GM12801 (cell line): ENCODE data around the gene MED14.

Source experiments
- TF ChIP-seq, protein P1 (sequence below): IDR thresholded peaks from one replicate; pipeline ENCODE4 v1.5.1; 2011; ENCODE audit warnings: control low read depth; ENCODE audit not compliant: insufficient read length; ENCODE audit errors: extremely low read depth

The MED14 gene

GRCh38 chrX:40722930-40723329 is 12.4 kb downstream of the MED14 start:
- TF ChIP-seq, protein P1, sequence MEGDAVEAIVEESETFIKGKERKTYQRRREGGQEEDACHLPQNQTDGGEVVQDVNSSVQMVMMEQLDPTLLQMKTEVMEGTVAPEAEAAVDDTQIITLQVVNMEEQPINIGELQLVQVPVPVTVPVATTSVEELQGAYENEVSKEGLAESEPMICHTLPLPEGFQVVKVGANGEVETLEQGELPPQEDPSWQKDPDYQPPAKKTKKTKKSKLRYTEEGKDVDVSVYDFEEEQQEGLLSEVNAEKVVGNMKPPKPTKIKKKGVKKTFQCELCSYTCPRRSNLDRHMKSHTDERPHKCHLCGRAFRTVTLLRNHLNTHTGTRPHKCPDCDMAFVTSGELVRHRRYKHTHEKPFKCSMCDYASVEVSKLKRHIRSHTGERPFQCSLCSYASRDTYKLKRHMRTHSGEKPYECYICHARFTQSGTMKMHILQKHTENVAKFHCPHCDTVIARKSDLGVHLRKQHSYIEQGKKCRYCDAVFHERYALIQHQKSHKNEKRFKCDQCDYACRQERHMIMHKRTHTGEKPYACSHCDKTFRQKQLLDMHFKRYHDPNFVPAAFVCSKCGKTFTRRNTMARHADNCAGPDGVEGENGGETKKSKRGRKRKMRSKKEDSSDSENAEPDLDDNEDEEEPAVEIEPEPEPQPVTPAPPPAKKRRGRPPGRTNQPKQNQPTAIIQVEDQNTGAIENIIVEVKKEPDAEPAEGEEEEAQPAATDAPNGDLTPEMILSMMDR: no peak

GRCh38 chrX:40721489-40722106 is 13.7 kb downstream of the MED14 start:
- TF ChIP-seq, protein P1: no peak

DNA sequence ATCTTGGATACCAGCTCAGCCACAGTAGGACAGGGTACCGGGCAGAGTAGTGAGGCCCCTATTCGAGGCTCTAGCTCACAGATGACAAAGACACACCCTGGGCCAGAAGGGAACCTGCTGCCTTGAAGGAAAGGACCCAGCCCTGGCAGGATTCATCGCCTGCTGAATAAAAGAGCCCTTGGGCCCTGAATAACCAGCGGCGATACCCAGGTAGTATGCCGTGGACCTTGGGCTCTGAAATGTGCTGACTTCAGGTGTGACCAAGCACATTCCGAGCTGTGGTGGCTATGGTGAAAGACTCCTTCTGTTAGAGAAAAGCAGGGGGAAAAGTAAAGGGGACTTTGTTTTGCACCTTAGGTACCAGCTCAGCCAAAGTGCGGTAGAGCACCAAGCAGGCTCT is 14.6 kb downstream of the MED14 start:
- TF ChIP-seq, protein P1: no peak

- TF ChIP-seq, protein P1: no peak
Observed at GRCh38 chrX:40720339-40720738, 15.0 kb downstream of the MED14 start.

GRCh38 chrX:40719731-40720130 is 15.6 kb downstream of the MED14 start:
- TF ChIP-seq, protein P1: no peak

DNA sequence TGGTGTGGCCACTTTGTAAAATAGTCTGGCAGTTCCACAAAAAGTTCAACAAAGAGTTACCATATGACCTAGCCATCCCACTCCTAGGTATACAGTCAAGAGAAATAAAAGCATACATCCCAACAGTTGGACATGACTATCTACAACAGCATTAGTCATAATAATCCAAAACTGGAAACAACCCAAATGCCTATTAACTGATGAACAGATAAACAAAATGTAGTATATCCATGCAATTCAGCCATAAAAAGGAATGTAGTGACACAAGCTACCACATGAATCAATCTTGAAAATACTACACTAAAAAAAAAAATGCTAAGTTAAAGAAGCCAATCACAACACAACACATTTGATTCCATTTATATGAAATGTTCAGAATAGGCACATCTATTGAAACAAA is 16.1 kb downstream of the MED14 start:
- TF ChIP-seq, protein P1: no peak

DNA sequence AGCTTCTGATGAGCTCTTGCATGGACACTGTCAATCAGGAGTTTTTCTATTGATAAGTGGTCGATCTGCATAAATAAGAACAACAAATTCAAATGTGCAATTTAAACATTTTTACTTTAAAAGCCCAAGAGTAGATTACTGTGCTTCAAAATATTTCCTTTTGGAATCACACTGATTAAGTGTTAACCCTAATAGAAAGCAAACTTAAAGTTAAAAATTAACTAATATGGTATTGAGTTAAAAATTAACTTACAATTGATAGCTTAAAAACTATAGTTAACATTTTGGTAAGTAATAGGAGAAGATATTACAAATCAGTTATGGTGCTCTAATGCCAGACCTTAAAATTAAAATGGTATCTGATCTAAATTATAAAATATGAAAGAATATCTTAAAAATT is 25.9 kb downstream of the MED14 start:
- TF ChIP-seq, protein P1: no peak
